Gastrocnemius medialis (tissue), 4 donors: ENCODE data around the gene MAB21L3.

Source experiments
- POLR2A ChIP-seq, 2 donors: fragments of 450-650 bp; IDR thresholded peaks; one replicate each; pipeline ENCODE4 v1.6.1; 2017; ENCODE audit warnings: antibody characterized with exemption in 2 of 2, mild to moderate bottlenecking in 2 of 2, moderate library complexity in 2 of 2
- TF ChIP-seq, protein P1 (sequence below), 5 experiments: fragments of 450-650 bp in 3 of 5; fragments of 200-600 bp in 2 of 5; sonication (generic) in 2 of 5; IDR thresholded peaks in 4 of 5; conservative IDR thresholded peaks in 1 of 5; 1 replicate in 4 of 5; 2 replicates in 1 of 5; pipeline ENCODE4 v1.5.1; 2016 to 2019; ENCODE audit warnings: antibody characterized with exemption in 5 of 5, mild to moderate bottlenecking in 3 of 5, moderate library complexity in 3 of 5

DNA sequence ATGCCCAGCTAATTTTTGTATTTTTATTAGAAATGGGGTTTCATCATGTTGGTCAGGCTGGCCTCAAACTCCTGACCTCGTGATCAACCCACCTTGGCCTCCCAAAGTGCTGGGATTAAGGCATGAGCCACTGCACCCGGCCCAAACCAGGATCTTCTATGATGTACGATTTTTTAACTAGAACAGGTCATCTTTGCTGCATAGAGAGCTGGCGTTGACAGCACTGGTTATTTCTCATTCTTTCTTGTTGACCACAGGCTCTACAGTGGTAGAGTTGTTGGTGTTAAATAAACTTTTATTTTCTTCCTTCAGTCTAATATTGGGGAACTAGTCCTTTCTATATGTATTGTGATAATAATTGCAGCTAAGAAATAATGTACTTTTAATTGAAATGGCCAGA, 3.8 kb upstream of the MAB21L3 start:
- TF ChIP-seq, protein P1, sequence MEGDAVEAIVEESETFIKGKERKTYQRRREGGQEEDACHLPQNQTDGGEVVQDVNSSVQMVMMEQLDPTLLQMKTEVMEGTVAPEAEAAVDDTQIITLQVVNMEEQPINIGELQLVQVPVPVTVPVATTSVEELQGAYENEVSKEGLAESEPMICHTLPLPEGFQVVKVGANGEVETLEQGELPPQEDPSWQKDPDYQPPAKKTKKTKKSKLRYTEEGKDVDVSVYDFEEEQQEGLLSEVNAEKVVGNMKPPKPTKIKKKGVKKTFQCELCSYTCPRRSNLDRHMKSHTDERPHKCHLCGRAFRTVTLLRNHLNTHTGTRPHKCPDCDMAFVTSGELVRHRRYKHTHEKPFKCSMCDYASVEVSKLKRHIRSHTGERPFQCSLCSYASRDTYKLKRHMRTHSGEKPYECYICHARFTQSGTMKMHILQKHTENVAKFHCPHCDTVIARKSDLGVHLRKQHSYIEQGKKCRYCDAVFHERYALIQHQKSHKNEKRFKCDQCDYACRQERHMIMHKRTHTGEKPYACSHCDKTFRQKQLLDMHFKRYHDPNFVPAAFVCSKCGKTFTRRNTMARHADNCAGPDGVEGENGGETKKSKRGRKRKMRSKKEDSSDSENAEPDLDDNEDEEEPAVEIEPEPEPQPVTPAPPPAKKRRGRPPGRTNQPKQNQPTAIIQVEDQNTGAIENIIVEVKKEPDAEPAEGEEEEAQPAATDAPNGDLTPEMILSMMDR (IDR thresholded peaks at IDR 0.05 in 4 of 5, conservative IDR thresholded peaks at IDR 0.05 in 1 of 5) = no peak
- TF ChIP-seq POLR2A (IDR thresholded peaks at IDR 0.05) = no peak
